GM21360 (cell line): ENCODE results near the gene MEN1.

Source experiments
- ATAC-seq: cut with Tn5 transposase; IDR thresholded peaks from one replicate; pipeline ENCODE4 v1.9.1; 2021; ENCODE audit warnings: mild to moderate bottlenecking, moderate library complexity; ENCODE audit not compliant: unreplicated experiment

MEN1 gene

GRCh38 chr11:64765851-64766665, 44.3 kb downstream of the MEN1 start:
- no peak for ATAC-seq

GRCh38 chr11:64765291-64765850, 45.0 kb downstream of the MEN1 start:
- ATAC-seq: no peak

GRCh38 chr11:64764753-64765152, 45.6 kb downstream of the MEN1 start:
- ATAC-seq: no peak

GRCh38 chr11:64764040-64764611, 46.2 kb downstream of the MEN1 start:
- ATAC-seq: no peak

- no peak for ATAC-seq
These were observed 46.8 kb downstream of the MEN1 start for GRCh38 chr11:64763526-64764039.

- ATAC-seq: no peak
These were observed 47.5 kb downstream of the MEN1 start for GRCh38 chr11:64762674-64763525.

GRCh38 chr11:64762277-64762673, 48.1 kb downstream of the MEN1 start:
- no peak for ATAC-seq

GRCh38 chr11:64760759-64761420, 49.5 kb downstream of the MEN1 start:
- ATAC-seq: no peak

- no peak for ATAC-seq
These were observed 50.3 kb downstream of the MEN1 start, which contains the start of gene PYGM for GRCh38 chr11:64759722-64760719. TSS of gene PYGM (minus strand) at chr11:64759974. CDS start at chr11:64759898, 76 bp downstream.

- ATAC-seq: no peak
These were observed 51.1 kb downstream of the MEN1 start for GRCh38 chr11:64759131-64759721.

GRCh38 chr11:64758330-64759079, 51.8 kb downstream of the MEN1 start:
- no peak for ATAC-seq

- ATAC-seq: no peak
These were observed 52.6 kb downstream of the MEN1 start for GRCh38 chr11:64757549-64758329.

GRCh38 chr11:64755681-64756361, 54.5 kb downstream of the MEN1 start:
- ATAC-seq: no peak

- ATAC-seq: no peak
These were observed 55.3 kb downstream of the MEN1 start for GRCh38 chr11:64754919-64755662.

GRCh38 chr11:64754124-64754918, 56.0 kb downstream of the MEN1 start:
- ATAC-seq: no peak
